Measurements from ENCODE around the gene ITGA1.

ITGA1 gene

DNA sequence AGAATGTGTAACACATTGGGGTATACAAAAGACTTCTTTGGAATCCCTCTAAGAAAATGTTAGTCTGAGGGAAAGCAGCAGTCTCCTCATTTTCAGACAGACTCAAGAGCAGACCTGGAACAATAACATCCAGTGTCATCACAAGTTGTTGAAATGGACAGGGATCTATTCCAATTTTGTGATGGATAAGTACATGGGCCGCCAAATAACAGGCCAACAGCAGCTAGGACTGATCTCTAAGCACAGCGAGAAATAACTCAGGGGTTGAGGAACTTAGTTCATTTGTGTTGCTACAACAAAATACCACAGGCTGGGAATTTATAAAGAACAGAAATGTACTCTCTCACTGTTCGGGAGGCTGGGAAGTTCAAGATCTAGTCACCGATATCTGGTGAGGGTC is 193.8 kb downstream of the ITGA1 start:
- Mint-ChIP-seq H3K9me3 (peaks cover 3% of the 10 kb centered on the region), H3K4me1 (no peaks in the 10 kb centered on the region), H3K36me3 (no peaks in the 10 kb centered on the region), H3K4me3 (no peak overlapping the region), H3K27ac (no peak overlapping the region)
- ATAC-seq (no peak), DNase-seq (ENCODE audit: low spot score in 2 of 2) (no peak)

DNA sequence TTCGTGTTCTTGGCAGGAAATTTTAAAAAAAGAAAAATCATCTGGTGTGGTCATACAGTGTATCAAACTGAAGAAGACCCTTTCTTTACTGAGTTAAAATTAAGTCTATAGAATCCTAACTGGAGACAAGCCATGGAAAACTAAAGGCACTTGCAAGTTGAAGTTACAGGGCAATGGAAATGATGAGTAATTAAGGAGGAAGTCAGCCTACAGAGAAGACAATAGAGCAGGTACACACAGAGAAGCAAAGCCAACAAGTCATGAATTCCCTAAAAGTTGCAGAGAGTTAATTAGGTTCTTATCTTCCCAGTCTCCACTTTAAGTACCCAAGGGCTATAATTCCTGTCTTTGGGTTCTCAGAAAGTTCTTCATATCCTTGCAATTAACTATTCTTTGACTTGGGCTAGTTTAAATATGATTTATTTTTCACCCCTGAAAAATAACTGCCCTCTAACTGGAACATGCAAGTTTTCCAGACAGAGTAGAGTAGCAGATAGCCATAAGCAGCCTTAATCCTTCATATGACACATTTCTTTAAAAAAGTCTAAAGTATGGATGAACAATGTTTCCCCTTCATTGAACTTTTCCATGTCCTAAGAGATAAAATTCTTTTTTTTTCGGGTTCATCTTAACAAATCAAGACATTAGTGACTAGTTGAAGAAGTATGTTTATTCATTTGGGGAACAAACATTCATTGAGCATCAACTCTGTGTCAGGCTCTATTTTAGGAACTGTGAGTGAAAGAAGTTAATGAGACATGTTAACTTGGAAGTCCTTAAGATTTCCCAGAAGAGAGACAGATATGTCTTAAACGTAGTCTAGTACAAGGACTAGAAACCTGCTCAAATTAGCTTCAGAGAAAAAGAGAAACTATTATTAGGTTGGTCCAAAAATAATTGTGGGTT is 196.3 kb downstream of the ITGA1 start:
- ATAC-seq (no peak), DNase-seq (ENCODE audit: low spot score in 2 of 2) (no peak)
- peaks cover 6% of the 10 kb centered on the region for H3K4me1 Mint-ChIP-seq
- H3K9me3 Mint-ChIP-seq, result no peaks in the 10 kb centered on the region
- H3K27ac Mint-ChIP-seq, result no peak overlapping the region
- no peak overlapping the region for H3K4me3 Mint-ChIP-seq
- H3K36me3 Mint-ChIP-seq, result no peaks in the 10 kb centered on the region

DNA sequence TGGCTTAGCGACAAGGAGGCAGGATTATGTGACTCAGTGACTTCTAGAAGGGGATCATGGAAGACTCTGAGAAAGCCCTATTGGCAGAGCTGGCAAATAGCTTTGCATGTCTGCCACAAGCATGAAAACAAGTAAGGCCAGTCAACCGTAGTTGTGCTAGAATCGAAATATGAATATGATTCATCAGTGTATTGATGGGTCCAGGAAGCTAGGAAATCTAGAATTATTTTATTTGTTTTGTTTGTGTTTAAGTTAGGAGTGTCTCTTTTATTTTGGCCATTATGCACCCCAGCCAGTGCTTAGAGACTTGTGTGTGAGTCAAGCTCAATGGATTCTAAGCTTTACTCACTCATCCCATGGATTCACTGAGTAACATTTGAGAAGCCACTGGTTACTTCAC is 197.6 kb downstream of the ITGA1 start:
- Mint-ChIP-seq H3K4me3 (no peak overlapping the region), H3K36me3 (no peaks in the 10 kb centered on the region), H3K4me1 (peaks cover 11% of the 10 kb centered on the region), H3K27ac (no peak overlapping the region), H3K9me3 (no peaks in the 10 kb centered on the region)
- DNase-seq (ENCODE audit: low spot score in 2 of 2) (no peak), ATAC-seq (no peak)

DNA sequence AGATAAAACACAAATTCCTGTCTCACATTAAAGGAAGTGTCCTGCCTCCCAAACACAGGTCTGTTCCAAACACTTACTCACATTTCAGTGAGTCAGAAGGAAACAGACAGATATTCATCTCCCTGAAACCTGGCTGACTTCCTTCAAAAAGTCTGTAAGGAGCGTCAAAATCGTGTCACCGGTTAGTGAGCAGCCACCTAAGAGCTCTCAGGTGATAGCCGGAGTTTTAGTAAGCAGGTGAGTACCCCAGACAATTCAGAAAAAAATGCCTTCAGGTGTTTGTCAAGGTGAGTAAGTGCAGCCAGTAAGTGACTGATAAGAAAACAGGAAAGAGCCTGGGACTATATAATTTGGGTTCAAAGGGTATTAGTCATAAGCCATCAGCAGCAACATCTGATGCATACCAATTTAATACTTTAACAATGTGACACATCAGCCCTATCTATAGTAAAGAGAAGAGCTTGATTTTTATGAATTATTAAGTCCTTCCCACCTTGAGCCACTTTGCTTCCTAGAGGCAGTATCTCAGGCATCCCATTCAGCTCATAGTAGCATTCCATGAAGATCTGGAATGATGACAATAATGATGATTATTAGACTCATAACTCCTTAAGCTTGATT is 200.1 kb downstream of the ITGA1 start:
- Mint-ChIP-seq H3K36me3 (no peaks in the 10 kb centered on the region), H3K9me3 (no peaks in the 10 kb centered on the region), H3K4me1 (peaks cover 11% of the 10 kb centered on the region), H3K27ac (no peak overlapping the region), H3K4me3 (no peak overlapping the region)
- DNase-seq (ENCODE audit: low spot score in 2 of 2), result no peak
- ATAC-seq, result peak; percentile 70

DNA sequence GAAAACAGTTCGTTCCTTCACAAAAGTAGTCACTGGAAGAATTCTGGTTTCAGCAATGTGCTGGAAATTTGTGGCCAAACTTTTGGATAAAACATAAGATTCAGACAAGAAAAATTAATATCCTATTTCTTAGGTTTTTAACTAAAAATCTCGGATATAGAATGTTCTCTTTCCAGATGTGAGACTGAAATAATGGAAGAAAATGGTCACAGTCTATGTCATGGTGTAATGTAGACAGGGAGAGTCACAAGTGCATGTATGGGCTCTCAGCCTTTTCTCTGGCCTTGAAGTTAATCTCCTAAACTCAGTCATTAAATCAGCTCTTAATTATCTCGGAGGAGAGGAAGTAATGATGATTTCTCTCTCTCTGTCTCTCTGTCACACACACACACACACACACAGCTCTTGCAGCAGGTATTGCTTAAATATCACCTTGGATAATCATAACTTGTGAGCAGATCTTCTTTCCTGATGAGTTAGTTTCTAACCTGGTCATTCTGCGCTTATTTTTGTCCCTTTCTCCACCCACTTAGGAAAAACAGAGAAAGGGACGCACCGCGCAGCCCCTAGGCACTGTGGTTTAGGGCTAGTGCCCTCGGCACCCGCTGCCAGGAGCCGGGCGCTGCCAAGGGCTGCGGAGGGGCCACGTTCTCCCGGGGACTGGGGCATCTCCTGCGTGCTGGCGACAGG is 200.8 kb downstream of the ITGA1 start:
- H3K9me3 Mint-ChIP-seq, result no peaks in the 10 kb centered on the region
- no peak for DNase-seq (ENCODE audit: low spot score in 2 of 2)
- H3K4me1 Mint-ChIP-seq, result peaks cover 11% of the 10 kb centered on the region
- no peak for ATAC-seq
- no peak overlapping the region for H3K27ac Mint-ChIP-seq
- H3K36me3 Mint-ChIP-seq, result no peaks in the 10 kb centered on the region
- H3K4me3 Mint-ChIP-seq, result peak overlapping the region; percentile 68

DNA sequence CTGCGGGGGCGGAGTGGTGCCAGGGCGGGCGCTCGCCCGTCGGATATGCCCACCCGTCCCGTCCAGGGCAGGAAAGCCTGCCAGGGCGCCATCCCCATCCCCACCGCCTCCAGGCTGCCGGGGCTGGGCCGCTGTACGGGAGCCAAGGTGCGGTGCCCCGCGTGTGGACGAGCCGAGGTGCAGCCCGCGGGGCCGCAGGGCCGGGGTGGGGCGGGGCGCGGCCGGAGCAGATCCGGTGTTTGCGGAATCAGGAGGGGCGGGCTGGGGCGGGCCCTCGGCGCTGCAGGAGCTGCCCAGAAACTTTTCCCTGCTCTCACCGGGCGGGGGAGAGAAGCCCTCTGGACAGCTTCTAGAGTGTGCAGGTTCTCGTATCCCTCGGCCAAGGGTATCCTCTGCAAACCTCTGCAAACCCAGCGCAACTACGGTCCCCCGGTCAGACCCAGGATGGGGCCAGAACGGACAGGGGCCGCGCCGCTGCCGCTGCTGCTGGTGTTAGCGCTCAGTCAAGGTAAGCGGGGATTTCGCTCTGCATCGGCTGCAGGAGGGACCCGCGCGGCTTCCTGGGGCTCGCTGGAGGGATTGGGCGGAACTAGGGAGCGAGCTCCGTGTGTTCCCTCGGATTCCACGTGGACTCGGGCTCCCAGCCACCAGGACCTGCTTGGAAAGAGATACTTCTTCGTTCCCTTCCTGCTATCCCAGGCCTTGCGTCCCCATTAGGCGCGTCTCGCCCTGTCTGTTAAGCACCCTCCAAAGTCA is 201.5 kb downstream of the ITGA1 start, which contains the start of gene ITGA2:
Gene ITGA2 (plus strand): TSS at position 328 of the 756 bp plus-strand sequence. CDS start 117 bp downstream, at position 445.
- H3K36me3 Mint-ChIP-seq, result no peaks in the 10 kb centered on the region
- H3K4me3 Mint-ChIP-seq, result peak within 1 kb of the TSS; percentile 68
- H3K9me3 Mint-ChIP-seq, result no peaks in the 10 kb centered on the region
- H3K27ac Mint-ChIP-seq, result no peak within 1 kb of the TSS
- DNase-seq (ENCODE audit: low spot score in 2 of 2) (peak; percentile 25 to 72), ATAC-seq (peak; percentile 73)
- H3K4me1 Mint-ChIP-seq, result peaks cover 11% of the 10 kb centered on the region

DNA sequence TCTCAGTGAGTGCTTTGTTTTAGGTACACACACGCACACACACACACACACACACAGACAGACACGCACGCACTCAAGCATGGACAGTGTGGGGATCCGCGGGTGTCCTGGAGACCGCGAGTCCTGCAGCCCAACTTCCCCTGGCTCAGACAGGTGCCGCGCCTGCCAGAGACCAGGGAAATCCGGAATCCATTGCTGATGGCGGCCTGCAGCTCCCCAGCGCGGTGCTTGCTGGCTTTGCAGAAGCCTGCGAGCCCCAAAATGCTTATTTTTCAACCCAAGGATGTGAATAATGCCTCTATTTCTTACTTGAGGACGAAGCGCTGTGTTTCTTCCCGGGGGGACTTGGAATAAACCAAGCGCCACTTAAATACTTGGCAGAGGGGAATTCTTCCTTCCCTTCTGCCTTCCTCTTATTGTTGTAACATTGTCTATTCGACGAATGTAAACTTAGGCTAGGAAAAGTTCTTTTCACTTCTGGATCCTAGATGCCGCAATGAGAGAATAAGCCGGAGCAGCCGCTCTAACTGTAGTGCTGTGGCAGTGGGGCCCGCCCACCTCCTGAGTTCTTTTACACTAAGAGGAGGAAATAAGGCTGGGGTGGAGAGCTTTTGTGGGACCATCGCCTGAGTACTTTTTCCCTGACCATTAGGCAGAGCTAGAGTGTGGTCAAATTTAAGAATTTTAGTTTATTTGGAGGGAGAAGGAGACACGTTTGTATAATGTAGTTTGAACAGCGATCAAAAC is 202.2 kb downstream of the ITGA1 start:
- Mint-ChIP-seq H3K4me1 (peaks cover 11% of the 10 kb centered on the region), H3K27ac (no peak overlapping the region), H3K36me3 (no peaks in the 10 kb centered on the region), H3K9me3 (no peaks in the 10 kb centered on the region), H3K4me3 (peak overlapping the region; percentile 68)
- ATAC-seq, result peak; percentile 45
- DNase-seq (ENCODE audit: low spot score in 2 of 2), result peak in 1 of 2 donors; percentile 55

DNA sequence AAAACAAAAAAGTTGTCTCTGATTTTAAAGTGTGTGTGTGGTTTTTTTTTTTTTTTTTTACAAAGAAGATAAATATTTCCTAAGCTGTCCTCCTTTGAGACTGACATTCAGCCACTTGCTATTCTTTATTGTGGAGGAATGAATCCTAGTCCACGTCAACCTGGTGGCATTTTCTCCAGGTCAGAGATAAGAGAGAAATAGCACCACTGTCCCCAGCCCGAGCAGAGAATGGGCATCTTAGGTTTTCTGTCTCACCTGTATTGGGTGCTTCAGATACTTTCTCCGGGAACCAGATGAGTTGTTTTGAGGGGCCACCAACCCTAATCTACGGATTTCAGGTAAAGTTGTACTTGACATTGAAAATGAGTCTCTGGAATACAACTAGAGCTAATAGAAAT is 202.8 kb downstream of the ITGA1 start:
- H3K4me3 Mint-ChIP-seq, result peak overlapping the region; percentile 68
- no peaks in the 10 kb centered on the region for H3K9me3 Mint-ChIP-seq
- H3K36me3 Mint-ChIP-seq, result no peaks in the 10 kb centered on the region
- DNase-seq (ENCODE audit: low spot score in 2 of 2), result no peak
- no peak overlapping the region for H3K27ac Mint-ChIP-seq
- no peak for ATAC-seq
- H3K4me1 Mint-ChIP-seq, result peaks cover 11% of the 10 kb centered on the region

DNA sequence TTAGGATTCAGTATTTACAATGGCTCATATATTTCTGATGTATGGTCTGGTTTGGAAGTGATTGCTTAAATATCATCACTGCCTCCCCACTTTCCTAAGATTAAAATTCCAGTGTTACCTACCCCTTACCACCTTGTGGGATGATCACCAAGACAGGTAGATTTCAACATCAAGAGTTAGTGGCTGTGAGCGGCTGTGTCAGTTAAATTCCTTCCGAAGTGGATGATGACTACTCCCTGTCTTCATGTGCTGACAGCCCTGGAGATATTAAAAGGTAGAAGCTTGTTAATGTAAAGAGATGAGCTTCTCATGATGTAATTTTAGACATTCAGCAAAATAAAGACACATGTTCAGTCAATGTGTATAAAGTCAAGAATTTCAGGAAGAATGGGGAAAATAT is 205.7 kb downstream of the ITGA1 start:
- H3K4me3 Mint-ChIP-seq, result no peak overlapping the region
- ATAC-seq, result no peak
- no peak for DNase-seq (ENCODE audit: low spot score in 2 of 2)
- no peaks in the 10 kb centered on the region for H3K9me3 Mint-ChIP-seq
- no peak overlapping the region for H3K27ac Mint-ChIP-seq
- H3K4me1 Mint-ChIP-seq, result peaks cover 5% of the 10 kb centered on the region
- H3K36me3 Mint-ChIP-seq, result no peaks in the 10 kb centered on the region

DNA sequence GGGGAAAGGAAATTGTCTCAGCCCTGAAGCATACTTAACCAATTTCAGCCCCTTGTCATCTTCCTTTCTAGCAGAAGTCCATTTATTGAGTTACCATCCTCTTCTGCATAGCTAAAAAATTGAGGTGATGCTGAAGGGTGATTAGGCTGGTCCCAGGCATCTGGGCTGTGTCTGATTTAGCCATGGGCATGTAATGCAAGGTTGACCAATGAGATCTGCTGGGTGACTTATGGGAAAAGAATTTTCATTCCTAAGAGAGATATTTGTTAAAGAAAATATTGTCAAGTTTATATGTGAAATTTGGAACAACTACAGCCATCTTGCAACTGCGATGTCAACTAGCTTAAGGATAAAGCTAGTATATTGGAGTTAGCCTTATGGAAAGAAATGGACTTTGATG is 206.6 kb downstream of the ITGA1 start:
- peaks cover 13% of the 10 kb centered on the region for H3K4me1 Mint-ChIP-seq
- H3K9me3 Mint-ChIP-seq, result no peaks in the 10 kb centered on the region
- no peak overlapping the region for H3K27ac Mint-ChIP-seq
- no peak for ATAC-seq
- H3K36me3 Mint-ChIP-seq, result no peaks in the 10 kb centered on the region
- DNase-seq (ENCODE audit: low spot score in 2 of 2), result no peak
- H3K4me3 Mint-ChIP-seq, result no peak overlapping the region

DNA sequence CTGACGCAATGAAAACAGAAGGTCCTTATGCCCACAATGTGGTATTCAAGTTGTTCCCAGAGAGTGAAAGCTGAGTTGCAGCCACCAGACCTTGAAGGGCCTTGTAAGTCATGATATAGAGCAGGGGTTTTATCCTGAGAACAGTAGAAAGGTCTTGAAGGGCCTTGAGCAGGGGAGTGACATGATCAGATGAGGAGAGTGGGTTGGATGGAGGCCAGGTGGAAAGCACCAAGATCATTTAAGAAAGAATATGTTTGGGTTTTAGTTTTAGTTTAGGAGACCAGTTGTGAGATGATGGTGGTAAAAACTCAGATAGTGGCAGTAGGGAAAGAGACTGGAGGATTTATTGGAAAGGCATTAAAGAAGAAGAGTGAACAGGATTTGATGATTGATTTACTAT is 207.4 kb downstream of the ITGA1 start:
- no peak overlapping the region for H3K4me3 Mint-ChIP-seq
- ATAC-seq (peak; percentile 33), DNase-seq (ENCODE audit: low spot score in 2 of 2) (no peak)
- no peaks in the 10 kb centered on the region for H3K9me3 Mint-ChIP-seq
- H3K27ac Mint-ChIP-seq, result no peak overlapping the region
- no peaks in the 10 kb centered on the region for H3K36me3 Mint-ChIP-seq
- peaks cover 10% of the 10 kb centered on the region for H3K4me1 Mint-ChIP-seq

DNA sequence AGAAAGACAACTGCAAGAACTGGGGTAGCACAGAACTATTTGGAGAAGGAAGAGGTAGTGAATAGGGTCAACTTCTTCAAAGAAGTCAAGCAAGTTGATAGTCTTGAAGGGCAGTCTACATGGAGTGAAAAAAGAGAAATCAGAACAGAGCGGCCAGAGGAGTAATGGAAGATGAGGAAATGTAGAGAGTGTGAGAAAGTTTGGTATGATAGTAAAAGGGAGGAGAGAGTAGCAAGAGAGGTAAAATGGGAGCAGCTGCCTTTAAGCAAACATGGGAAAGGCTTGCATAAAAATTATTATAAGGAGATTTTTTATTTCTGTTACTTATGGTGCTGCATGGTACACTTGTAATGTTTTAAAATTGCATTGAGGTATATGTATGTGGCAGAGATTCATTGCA is 208.2 kb downstream of the ITGA1 start:
- Mint-ChIP-seq H3K4me1 (peaks cover 8% of the 10 kb centered on the region), H3K36me3 (no peaks in the 10 kb centered on the region), H3K9me3 (no peaks in the 10 kb centered on the region), H3K27ac (no peak overlapping the region), H3K4me3 (no peak overlapping the region)
- no peak for ATAC-seq
- DNase-seq (ENCODE audit: low spot score in 2 of 2), result no peak

DNA sequence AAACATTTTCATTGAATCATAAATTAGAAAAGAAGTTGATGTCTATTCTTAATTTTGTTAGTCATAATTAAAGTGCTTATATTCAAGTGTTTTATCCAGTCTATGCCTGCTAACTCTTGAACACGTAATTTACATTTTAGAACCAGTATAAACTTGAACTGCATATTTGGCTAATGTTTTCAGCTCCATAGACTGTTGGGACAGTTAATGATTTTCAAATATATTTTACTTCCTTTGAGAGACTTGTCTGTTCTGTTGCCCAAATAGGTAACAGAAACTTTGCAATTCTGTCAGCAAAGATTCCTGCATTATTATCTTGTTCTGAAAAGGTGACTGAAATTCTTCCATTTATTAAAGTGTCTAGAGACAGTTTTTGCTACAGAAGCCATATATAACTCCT is 209.3 kb downstream of the ITGA1 start:
- no peak overlapping the region for H3K27ac Mint-ChIP-seq
- no peak overlapping the region for H3K4me3 Mint-ChIP-seq
- no peaks in the 10 kb centered on the region for H3K36me3 Mint-ChIP-seq
- ATAC-seq, result no peak
- H3K4me1 Mint-ChIP-seq, result peaks cover 8% of the 10 kb centered on the region
- DNase-seq (ENCODE audit: low spot score in 2 of 2), result no peak
- no peaks in the 10 kb centered on the region for H3K9me3 Mint-ChIP-seq

DNA sequence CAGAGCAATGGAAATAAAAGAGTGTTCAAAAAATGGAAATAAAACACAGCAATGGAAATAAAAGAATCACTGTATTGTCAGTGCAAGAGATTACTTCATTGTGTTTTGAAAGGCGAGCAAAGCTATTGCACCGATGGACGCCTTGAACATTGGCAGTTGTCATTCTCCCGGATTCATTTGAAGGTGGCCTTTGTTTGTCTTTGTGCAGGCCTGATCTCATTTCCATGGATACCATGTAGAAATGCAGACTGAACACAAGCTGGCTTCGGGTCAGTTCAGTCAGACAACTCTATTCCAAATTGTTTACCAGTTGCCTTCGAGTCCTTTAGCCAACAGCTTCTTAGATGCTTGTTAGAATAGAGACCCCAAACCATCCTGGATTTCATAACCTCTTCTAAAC is 209.7 kb downstream of the ITGA1 start:
- H3K36me3 Mint-ChIP-seq, result no peaks in the 10 kb centered on the region

More for the DNA sequence above, 209.7 kb downstream of the ITGA1 start:
- H3K27ac Mint-ChIP-seq, result no peak overlapping the region
- no peak for DNase-seq (ENCODE audit: low spot score in 2 of 2)
- ATAC-seq, result no peak
- H3K4me1 Mint-ChIP-seq, result peaks cover 8% of the 10 kb centered on the region
- no peaks in the 10 kb centered on the region for H3K9me3 Mint-ChIP-seq
- no peak overlapping the region for H3K4me3 Mint-ChIP-seq

Measured in stimulated activated effector memory CD8-positive, alpha-beta T cell treated with anti-CD3 and anti-CD28 coated beads, Interleukin-12 subunit alpha, Interleukin-12 subunit beta, amount 100 ng/mL, for 72 hours (primary cell).